Stimulated activated effector memory CD8-positive, alpha-beta T cell treated with anti-CD3 and anti-CD28 coated beads, Interleukin-12 subunit alpha, Interleukin-12 subunit beta, amount 100 ng/mL, for 72 hours (primary cell): Measurements from ENCODE around the gene ELMO1.
"Not testable (repeated sequence)": the region's sequence is repeated elsewhere in the genome, so short reads cannot be mapped to it uniquely, and the experiment has no call there.

Experiments
- ATAC-seq: fragments of 150-1000 bp; cut with Tn5 transposase; 2 replicates; pipeline ENCODE4 v1.10.0; 2021
- DNase-seq, 2 donors: peaks; one replicate each; pipeline ENCODE4 v3.0.0; 2021 to 2022; ENCODE audit warnings: low spot score in 2 of 2
- H3K27ac Mint-ChIP-seq: one replicate; pipeline ENCODE4 v1.8.0; 2022; ENCODE audit warnings: mild to moderate bottlenecking, mixed read lengths
- H3K36me3 Mint-ChIP-seq: one replicate; pipeline ENCODE4 v1.8.0; 2022; ENCODE audit warnings: mild to moderate bottlenecking, mixed read lengths
- H3K4me1 Mint-ChIP-seq: one replicate; pipeline ENCODE4 v1.8.0; 2022; ENCODE audit warnings: mixed read lengths
- H3K4me3 Mint-ChIP-seq: one replicate; pipeline ENCODE4 v1.8.0; 2022; ENCODE audit warnings: mild to moderate bottlenecking, mixed read lengths
- H3K9me3 Mint-ChIP-seq: one replicate; pipeline ENCODE4 v1.8.0; 2022; ENCODE audit warnings: mixed read lengths

ELMO1 gene

GRCh38 chr7:36999626-37000485 lies 448.8 kb downstream of the ELMO1 start:
- peaks cover 5% of the 10 kb centered on the region for H3K36me3 Mint-ChIP-seq
- DNase-seq (no peak), ATAC-seq (no peak)
- H3K9me3 Mint-ChIP-seq, result peaks cover 2% of the 10 kb centered on the region
- H3K4me3 Mint-ChIP-seq, result no peak overlapping the region
- H3K27ac Mint-ChIP-seq, result no peak overlapping the region
- H3K4me1 Mint-ChIP-seq, result no peaks in the 10 kb centered on the region

DNA sequence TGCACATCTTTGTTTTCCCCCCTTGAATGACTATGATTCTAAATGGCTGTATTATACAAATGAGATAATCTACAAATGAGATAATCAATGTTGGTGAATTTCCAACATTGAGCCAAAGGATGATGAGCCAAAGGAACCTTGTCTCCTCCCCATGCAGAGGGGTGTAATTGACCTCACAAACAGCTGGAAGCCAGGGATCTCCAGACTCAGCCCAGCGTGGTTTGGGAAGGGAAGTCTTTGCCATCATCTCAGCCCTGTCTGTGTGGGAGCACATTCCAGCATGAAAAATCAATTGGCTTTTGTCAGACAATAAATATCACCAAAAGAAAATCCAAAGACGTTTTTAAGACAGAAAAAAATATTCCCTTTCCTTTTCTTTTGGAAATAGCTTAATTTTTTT lies 452.9 kb downstream of the ELMO1 start:
- Mint-ChIP-seq H3K27ac (no peak overlapping the region), H3K4me1 (peaks cover 13% of the 10 kb centered on the region), H3K36me3 (no peaks in the 10 kb centered on the region), H3K4me3 (no peak overlapping the region), H3K9me3 (no peaks in the 10 kb centered on the region)
- ATAC-seq (no peak), DNase-seq (no peak)

DNA sequence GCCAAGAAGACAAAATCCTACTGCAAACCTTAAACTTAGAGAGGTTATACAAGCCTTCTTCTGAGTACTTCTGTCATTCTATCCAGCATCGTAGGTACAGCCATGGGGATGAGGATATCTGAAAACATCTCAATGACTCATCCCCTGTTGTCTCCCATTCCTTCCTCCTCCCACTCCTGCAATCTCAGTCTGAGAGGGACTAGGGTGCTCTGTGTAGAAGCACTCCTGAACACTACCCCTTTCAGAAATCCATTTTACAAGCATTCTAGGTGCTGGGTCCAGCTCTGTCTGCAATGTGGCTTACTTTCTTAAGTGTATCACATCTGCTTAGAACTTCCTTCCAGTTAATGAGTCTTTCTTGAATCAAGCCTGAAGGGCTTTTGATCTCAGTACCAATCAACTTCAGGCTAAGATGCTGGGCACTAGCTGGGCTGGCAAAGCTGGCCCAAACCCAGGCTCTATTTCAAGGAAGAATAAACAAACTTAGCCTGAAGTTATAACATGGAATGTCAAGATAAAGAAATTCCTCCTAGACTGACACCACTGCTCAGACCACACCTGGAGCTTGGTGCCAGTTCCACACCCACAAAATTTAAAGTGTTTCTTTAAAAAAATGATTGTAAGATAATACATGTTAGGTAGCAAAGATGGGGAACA lies 454.1 kb downstream of the ELMO1 start:
- Mint-ChIP-seq H3K27ac (no peak overlapping the region), H3K9me3 (no peaks in the 10 kb centered on the region), H3K4me1 (peaks cover 13% of the 10 kb centered on the region), H3K36me3 (no peaks in the 10 kb centered on the region), H3K4me3 (no peak overlapping the region)
- DNase-seq, result no peak
- no peak for ATAC-seq

DNA sequence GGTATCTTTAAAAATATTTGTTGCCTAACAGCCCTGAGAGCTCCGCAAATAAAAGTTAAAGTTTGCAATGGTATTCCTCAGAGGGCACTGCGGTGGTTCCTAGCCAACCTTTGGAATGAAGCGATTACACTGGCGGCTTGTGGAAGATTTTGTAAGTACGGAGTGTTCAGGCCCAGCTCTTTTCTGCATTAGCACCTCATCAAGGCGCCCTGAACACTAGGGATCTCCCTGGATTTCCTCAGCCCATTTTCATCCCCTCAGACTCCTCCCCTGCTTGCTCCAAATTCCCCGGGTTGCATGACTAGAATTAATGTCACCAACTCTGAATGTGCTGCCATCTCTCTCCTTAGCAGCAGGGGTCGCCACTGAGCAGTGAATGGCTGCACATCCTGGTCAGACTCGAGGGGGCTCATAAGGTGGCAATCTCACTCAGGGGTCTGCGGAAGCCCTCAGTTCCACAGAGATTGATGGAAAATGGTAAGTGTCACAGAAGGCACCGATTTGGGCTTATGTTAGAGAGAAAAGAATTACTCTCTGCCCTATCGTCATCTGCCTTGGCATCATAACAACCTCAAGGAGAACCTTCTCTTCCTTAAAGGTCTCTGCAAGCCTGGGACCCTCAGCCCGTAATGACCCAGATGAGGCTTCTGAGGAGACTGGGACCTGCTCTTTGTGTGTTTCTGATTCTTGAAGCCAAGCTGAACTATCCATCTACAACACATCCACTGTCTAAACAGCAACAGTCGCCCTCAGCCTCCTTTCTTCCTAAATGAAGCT lies 461.5 kb downstream of the ELMO1 start:
- DNase-seq (peak; percentile 58 to 85), ATAC-seq (peak; percentile 61)
- no peak overlapping the region for H3K4me3 Mint-ChIP-seq
- peaks cover 40% of the 10 kb centered on the region for H3K4me1 Mint-ChIP-seq
- H3K9me3 Mint-ChIP-seq, result no peaks in the 10 kb centered on the region
- no peaks in the 10 kb centered on the region for H3K36me3 Mint-ChIP-seq
- H3K27ac Mint-ChIP-seq, result peak overlapping the region; percentile 7

GRCh38 chr7:36986511-36986933 lies 462.1 kb downstream of the ELMO1 start:
- DNase-seq, result no peak
- Mint-ChIP-seq H3K4me3 (no peak overlapping the region), H3K36me3 (no peaks in the 10 kb centered on the region), H3K27ac (peak overlapping the region; percentile 7), H3K9me3 (no peaks in the 10 kb centered on the region), H3K4me1 (peaks cover 40% of the 10 kb centered on the region)
- ATAC-seq, result no peak

DNA sequence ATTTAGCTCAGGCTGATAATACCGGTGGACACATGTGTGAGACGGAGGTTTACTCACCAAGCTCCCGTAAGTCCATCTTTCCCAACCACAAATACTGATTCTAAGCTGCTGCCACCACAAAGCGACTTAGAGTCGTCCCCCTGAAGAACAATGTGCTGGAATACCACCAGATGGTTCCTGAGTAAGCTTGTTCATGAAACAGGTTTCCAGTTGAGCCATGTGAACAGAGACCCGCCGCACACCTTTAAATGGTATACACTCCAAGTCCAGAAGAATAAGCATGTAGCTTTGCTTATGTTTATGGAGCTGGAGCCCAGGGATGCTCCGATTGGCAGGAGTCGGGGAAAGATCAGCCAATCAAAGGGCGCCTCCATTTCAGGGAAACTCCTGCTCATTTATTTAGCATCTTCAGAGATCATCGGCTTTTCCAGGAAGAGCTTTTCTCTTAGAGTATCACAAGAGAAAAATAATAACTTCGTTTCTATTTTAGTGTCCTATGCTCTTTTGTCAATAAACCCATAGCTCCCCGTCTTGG lies 462.7 kb downstream of the ELMO1 start:
- H3K4me3 Mint-ChIP-seq, result no peak overlapping the region
- no peak for ATAC-seq
- H3K4me1 Mint-ChIP-seq, result peaks cover 40% of the 10 kb centered on the region
- no peak for DNase-seq
- H3K36me3 Mint-ChIP-seq, result no peaks in the 10 kb centered on the region
- no peaks in the 10 kb centered on the region for H3K9me3 Mint-ChIP-seq
- H3K27ac Mint-ChIP-seq, result no peak overlapping the region

DNA sequence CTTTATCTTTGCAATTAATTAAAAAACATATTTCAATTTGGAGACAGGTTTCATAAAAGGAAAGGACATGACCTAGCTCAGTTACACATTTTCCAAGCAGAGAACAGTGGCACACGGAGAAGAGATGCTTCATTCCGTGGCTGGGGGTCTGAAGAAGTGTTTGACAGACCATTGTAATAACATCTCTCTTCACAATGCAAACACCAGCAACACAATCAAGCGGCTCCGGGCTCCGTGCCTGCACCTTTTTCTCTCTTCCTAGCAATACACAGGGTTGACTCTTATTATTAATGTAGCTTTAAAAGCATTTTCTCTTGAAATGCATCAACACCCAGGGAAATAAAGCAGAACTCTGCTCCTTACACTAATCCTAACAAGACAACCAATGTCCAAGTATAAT lies 463.3 kb downstream of the ELMO1 start:
- Mint-ChIP-seq H3K4me1 (peaks cover 40% of the 10 kb centered on the region), H3K4me3 (no peak overlapping the region), H3K27ac (peak overlapping the region; percentile 55), H3K9me3 (no peaks in the 10 kb centered on the region), H3K36me3 (no peaks in the 10 kb centered on the region)
- DNase-seq (no peak), ATAC-seq (no peak)

DNA sequence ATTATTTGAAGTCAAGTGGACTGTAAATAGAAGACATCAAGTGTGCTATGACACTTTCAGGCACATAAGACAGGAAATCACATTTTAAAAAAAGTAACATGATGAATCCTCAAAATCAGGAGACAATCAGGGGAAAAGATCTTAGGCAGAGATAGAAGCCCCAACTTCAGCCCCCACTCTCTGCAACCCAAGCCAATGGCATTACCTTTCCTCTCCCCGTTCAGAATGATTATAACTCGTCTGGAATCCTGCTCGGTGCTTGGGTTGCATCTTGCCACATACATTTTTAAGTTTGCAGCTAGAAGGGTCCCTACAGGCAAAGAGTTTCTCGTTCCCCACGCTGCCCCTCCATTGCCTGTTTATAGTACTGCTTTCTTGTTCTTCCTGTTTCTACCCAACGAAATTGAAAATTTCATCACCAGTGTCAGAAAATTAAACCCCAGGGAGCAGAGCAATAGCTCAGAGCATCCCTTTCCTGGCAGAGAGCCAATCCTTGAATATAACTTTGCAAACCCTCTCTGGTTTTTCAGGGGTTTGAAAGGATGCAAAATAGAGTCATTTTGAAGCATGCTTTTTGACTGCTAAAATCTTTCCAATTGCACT lies 463.9 kb downstream of the ELMO1 start:
- H3K4me1 Mint-ChIP-seq, result peaks cover 40% of the 10 kb centered on the region
- ATAC-seq (no peak), DNase-seq (no peak)
- no peak overlapping the region for H3K4me3 Mint-ChIP-seq
- peak overlapping the region; percentile 55 for H3K27ac Mint-ChIP-seq
- no peaks in the 10 kb centered on the region for H3K9me3 Mint-ChIP-seq
- no peaks in the 10 kb centered on the region for H3K36me3 Mint-ChIP-seq

GRCh38 chr7:36984041-36984521 lies 464.6 kb downstream of the ELMO1 start:
- Mint-ChIP-seq H3K27ac (peak overlapping the region; percentile 55), H3K4me3 (no peak overlapping the region), H3K4me1 (peaks cover 40% of the 10 kb centered on the region), H3K36me3 (no peaks in the 10 kb centered on the region), H3K9me3 (no peaks in the 10 kb centered on the region)
- DNase-seq (no peak), ATAC-seq (no peak)

GRCh38 chr7:36982766-36983165 lies 465.9 kb downstream of the ELMO1 start:
- H3K9me3 Mint-ChIP-seq, result no peaks in the 10 kb centered on the region
- H3K4me1 Mint-ChIP-seq, result peaks cover 31% of the 10 kb centered on the region
- DNase-seq (no peak), ATAC-seq (no peak)
- H3K27ac Mint-ChIP-seq, result peak overlapping the region; percentile 56
- H3K36me3 Mint-ChIP-seq, result no peaks in the 10 kb centered on the region
- H3K4me3 Mint-ChIP-seq, result no peak overlapping the region

- no peak for DNase-seq
- Mint-ChIP-seq H3K9me3 (no peaks in the 10 kb centered on the region), H3K4me3 (no peak overlapping the region), H3K36me3 (no peaks in the 10 kb centered on the region), H3K27ac (no peak overlapping the region), H3K4me1 (peaks cover 23% of the 10 kb centered on the region)
- no peak for ATAC-seq
These were observed 468.8 kb downstream of the ELMO1 start for GRCh38 chr7:36979810-36980248.

GRCh38 chr7:36978461-36978860 lies 470.2 kb downstream of the ELMO1 start:
- no peaks in the 10 kb centered on the region for H3K36me3 Mint-ChIP-seq
- no peak overlapping the region for H3K27ac Mint-ChIP-seq
- ATAC-seq (no peak), DNase-seq (no peak)
- H3K4me1 Mint-ChIP-seq, result peaks cover 16% of the 10 kb centered on the region
- H3K4me3 Mint-ChIP-seq, result no peak overlapping the region
- H3K9me3 Mint-ChIP-seq, result no peaks in the 10 kb centered on the region

DNA sequence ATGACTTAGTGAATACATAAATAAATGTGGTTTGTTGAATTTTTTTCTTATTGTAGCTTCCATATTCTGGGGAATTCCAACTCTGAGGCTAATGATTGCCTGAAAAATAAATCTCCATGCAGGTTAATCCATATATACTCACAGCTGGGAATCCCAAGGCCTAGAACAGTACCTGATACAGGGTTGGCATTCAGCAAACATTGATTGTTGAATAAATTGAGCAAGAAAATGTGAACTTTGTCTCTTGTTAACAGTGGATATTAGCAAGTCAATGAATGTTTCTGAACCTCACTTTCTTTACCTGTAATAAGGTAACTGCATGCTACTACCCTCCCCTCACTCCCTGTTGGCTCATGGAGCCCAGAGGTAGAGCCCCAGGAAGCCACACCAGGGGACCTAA lies 470.8 kb downstream of the ELMO1 start:
- Mint-ChIP-seq H3K4me3 (no peak overlapping the region), H3K4me1 (peaks cover 16% of the 10 kb centered on the region), H3K9me3 (no peaks in the 10 kb centered on the region), H3K36me3 (no peaks in the 10 kb centered on the region), H3K27ac (peak overlapping the region; percentile 32)
- no peak for DNase-seq
- no peak for ATAC-seq

- DNase-seq, ATAC-seq, H3K36me3 Mint-ChIP-seq, H3K27ac Mint-ChIP-seq, H3K4me3 Mint-ChIP-seq, H3K9me3 Mint-ChIP-seq: not testable (repeated sequence)
- peaks cover 40% of the 10 kb centered on the region for H3K4me1 Mint-ChIP-seq
These were observed 475.1 kb downstream of the ELMO1 start for GRCh38 chr7:36973534-36973933.

- DNase-seq (no peak), ATAC-seq (no peak)
- Mint-ChIP-seq H3K9me3 (peaks cover 6% of the 10 kb centered on the region), H3K27ac (no peak overlapping the region), H3K4me1 (peaks cover 37% of the 10 kb centered on the region), H3K36me3 (no peaks in the 10 kb centered on the region), H3K4me3 (no peak overlapping the region)
These were observed 476.5 kb downstream of the ELMO1 start for GRCh38 chr7:36972140-36972518.
